Liver (tissue), 3 donors: Measurements from ENCODE around the gene DNAAF8.

ENCODE experiments used
- EGR1 ChIP-seq, 2 donors: IDR thresholded peaks; 2 replicates each; pipeline ENCODE4 v1.6.1; 2016 to 2018; ENCODE audit warnings: antibody characterized with exemption in 2 of 2, low read depth in 2 of 2
- HNF4A ChIP-seq, 2 donors: conservative IDR thresholded peaks; 2 replicates each; pipeline ENCODE4 v1.6.1; 2016; ENCODE audit warnings: antibody characterized with exemption in 2 of 2, mild to moderate bottlenecking in 2 of 2
- JUND ChIP-seq, 2 donors: IDR thresholded peaks; 2 replicates each; pipeline ENCODE4 v1.6.1; 2016; ENCODE audit warnings: antibody characterized with exemption in 2 of 2
- NR2F2 ChIP-seq: IDR thresholded peaks from 2 replicates; pipeline ENCODE4 v1.6.1; 2016; ENCODE audit warnings: antibody characterized with exemption
- RAD21 ChIP-seq, 2 donors: IDR thresholded peaks; 2 replicates each; pipeline ENCODE4 v1.6.1; 2016; ENCODE audit warnings: antibody characterized with exemption in 2 of 2, mild to moderate bottlenecking in 2 of 2
- RXRA ChIP-seq, 2 donors: IDR thresholded peaks; 2 replicates each; pipeline ENCODE4 v1.6.1; 2017 to 2018; ENCODE audit warnings: antibody characterized with exemption in 2 of 2, mild to moderate bottlenecking in 1 of 2
- TAF1 ChIP-seq: conservative IDR thresholded peaks from 2 replicates; pipeline ENCODE4 v1.6.1; 2016; ENCODE audit warnings: antibody characterized with exemption, mild to moderate bottlenecking
- YY1 ChIP-seq: IDR thresholded peaks from 2 replicates; pipeline ENCODE4 v1.6.1; 2016; ENCODE audit warnings: antibody characterized with exemption, mild to moderate bottlenecking
- TF ChIP-seq, protein P1 (sequence below): fragments of 150-350 bp; IDR thresholded peaks from 2 replicates; pipeline ENCODE4 v1.5.1; 2017; ENCODE audit warnings: improper control_type of control experiment, low read depth, low read length; ENCODE audit not compliant: missing input control
- TF ChIP-seq, protein P2 (sequence below): IDR thresholded peaks from 2 replicates; pipeline ENCODE4 v1.6.1; 2016; ENCODE audit warnings: antibody characterized with exemption
- TF ChIP-seq, protein P3 (sequence below): IDR thresholded peaks from 2 replicates; pipeline ENCODE4 v1.6.1; 2016; ENCODE audit warnings: antibody characterized with exemption
- TF ChIP-seq, protein P4 (sequence below): IDR thresholded peaks from 2 replicates; pipeline ENCODE4 v1.6.1; 2016; ENCODE audit warnings: antibody characterized with exemption, mild to moderate bottlenecking
- donor health status: healthy.
- donor health status: healthy.

DNA sequence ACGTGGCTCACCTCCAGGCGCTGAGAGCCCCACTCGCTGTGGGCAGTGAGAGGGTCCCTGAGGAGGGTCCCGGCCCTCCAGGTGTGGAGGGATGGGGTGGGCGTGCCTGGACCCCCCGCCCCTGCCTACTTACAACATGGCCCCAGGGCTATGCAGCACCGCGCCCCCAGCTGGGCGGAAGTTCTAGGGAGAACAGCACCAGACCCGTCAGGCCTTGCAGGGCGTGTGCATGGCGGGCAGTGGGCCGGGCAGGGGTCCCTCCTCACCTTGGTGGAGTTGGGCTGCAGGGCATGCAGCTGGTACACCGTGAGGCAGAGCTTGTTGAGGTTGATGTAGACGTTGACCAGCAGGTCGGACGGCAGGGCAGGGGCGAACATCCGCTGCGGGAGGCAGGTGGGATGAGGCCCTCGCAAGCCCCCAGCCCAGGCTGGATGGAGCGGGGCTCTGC lies 63.5 kb downstream of the DNAAF8 start:
- TF ChIP-seq, protein P1, sequence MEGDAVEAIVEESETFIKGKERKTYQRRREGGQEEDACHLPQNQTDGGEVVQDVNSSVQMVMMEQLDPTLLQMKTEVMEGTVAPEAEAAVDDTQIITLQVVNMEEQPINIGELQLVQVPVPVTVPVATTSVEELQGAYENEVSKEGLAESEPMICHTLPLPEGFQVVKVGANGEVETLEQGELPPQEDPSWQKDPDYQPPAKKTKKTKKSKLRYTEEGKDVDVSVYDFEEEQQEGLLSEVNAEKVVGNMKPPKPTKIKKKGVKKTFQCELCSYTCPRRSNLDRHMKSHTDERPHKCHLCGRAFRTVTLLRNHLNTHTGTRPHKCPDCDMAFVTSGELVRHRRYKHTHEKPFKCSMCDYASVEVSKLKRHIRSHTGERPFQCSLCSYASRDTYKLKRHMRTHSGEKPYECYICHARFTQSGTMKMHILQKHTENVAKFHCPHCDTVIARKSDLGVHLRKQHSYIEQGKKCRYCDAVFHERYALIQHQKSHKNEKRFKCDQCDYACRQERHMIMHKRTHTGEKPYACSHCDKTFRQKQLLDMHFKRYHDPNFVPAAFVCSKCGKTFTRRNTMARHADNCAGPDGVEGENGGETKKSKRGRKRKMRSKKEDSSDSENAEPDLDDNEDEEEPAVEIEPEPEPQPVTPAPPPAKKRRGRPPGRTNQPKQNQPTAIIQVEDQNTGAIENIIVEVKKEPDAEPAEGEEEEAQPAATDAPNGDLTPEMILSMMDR = no peak
- TF ChIP-seq NR2F2 (no peak), RAD21 (IDR thresholded peaks at IDR 0.05) (no peak), TAF1 (no peak), EGR1 (IDR thresholded peaks at IDR 0.05; ENCODE audit: low read depth in 2 of 2) (no peak), HNF4A (conservative IDR thresholded peaks at IDR 0.05) (no peak), JUND (IDR thresholded peaks at IDR 0.05) (no peak), YY1 (no peak), RXRA (IDR thresholded peaks at IDR 0.05) (no peak)
- TF ChIP-seq, protein P2, sequence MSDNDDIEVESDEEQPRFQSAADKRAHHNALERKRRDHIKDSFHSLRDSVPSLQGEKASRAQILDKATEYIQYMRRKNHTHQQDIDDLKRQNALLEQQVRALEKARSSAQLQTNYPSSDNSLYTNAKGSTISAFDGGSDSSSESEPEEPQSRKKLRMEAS = no peak
- TF ChIP-seq, protein P3, sequence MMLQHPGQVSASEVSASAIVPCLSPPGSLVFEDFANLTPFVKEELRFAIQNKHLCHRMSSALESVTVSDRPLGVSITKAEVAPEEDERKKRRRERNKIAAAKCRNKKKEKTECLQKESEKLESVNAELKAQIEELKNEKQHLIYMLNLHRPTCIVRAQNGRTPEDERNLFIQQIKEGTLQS = no peak
- TF ChIP-seq, protein P4, sequence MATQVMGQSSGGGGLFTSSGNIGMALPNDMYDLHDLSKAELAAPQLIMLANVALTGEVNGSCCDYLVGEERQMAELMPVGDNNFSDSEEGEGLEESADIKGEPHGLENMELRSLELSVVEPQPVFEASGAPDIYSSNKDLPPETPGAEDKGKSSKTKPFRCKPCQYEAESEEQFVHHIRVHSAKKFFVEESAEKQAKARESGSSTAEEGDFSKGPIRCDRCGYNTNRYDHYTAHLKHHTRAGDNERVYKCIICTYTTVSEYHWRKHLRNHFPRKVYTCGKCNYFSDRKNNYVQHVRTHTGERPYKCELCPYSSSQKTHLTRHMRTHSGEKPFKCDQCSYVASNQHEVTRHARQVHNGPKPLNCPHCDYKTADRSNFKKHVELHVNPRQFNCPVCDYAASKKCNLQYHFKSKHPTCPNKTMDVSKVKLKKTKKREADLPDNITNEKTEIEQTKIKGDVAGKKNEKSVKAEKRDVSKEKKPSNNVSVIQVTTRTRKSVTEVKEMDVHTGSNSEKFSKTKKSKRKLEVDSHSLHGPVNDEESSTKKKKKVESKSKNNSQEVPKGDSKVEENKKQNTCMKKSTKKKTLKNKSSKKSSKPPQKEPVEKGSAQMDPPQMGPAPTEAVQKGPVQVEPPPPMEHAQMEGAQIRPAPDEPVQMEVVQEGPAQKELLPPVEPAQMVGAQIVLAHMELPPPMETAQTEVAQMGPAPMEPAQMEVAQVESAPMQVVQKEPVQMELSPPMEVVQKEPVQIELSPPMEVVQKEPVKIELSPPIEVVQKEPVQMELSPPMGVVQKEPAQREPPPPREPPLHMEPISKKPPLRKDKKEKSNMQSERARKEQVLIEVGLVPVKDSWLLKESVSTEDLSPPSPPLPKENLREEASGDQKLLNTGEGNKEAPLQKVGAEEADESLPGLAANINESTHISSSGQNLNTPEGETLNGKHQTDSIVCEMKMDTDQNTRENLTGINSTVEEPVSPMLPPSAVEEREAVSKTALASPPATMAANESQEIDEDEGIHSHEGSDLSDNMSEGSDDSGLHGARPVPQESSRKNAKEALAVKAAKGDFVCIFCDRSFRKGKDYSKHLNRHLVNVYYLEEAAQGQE = no peak
